Fibroblast of skin of right quadriceps (primary cell): ENCODE results near the gene ZFP36L2.
A peak's percentile ranks its signal among the peaks of the same experiment; 100 is the strongest.
"Not testable (repeated sequence)": the region's sequence is repeated elsewhere in the genome, so short reads cannot be mapped to it uniquely, and the experiment has no call there.

Experiments
- DNase-seq: peaks from one replicate; pipeline ENCODE4 v3.0.0-alpha.2; 2013

Gene ZFP36L2

DNA sequence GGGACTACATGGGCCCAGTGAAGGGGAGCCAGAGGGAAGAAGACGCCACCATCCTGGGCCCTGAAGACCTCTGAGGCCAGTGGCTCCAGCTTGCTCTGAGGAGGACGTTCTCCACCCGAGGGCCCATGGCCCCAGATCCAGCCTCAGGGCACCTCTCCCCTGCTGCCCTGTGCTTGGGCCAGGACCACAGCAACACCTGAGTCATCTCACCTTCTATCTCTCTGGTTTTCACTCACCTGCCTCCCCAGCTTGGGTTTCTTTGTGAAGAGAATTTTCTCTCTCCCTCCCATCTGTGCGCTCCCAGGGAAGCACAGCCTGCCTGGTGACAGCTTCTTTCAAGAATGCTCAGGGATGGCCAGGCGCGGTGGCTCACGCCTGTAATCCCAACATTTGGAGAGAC is 19.8 kb downstream of the ZFP36L2 start:
- no peak for DNase-seq

DNA sequence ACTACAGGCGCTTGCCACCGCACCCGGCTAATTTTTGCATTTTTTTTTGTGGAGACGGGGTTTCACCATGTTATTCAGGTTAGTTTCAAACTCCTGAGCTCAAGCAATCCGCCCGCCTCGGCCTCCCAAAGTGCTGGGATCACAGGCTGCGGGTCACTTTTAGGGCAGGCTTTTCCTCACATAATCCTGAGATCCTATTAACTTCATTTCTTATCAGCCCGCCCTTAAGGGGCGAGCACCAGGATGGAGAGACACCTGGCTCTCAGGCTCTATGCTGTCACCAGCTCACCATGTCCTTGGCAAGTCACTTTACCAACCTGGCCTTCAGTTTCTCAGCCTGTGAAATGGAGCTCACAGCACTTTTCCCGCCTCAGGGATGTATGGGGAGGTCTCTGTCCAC is 23.0 kb downstream of the ZFP36L2 start:
- DNase-seq = no peak

DNA sequence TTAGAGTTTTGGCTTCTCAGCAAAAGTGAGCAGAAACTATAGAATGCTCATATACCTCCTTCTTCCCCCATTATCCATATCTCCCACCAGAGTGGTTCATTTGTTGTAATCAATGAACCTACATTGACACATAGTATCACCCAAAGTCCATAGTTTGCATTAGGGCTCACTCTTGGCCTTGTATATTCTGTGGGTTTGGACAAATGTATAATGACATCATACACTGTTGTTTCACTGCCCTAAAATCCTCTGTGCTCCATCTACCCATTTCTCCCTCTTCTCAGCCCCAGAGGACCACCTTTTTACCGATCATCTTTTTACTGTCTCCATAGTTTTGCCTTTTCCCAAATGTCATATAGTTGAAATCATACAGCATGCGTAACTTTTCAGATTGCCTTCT is 24.1 kb downstream of the ZFP36L2 start:
- no peak for DNase-seq

DNA sequence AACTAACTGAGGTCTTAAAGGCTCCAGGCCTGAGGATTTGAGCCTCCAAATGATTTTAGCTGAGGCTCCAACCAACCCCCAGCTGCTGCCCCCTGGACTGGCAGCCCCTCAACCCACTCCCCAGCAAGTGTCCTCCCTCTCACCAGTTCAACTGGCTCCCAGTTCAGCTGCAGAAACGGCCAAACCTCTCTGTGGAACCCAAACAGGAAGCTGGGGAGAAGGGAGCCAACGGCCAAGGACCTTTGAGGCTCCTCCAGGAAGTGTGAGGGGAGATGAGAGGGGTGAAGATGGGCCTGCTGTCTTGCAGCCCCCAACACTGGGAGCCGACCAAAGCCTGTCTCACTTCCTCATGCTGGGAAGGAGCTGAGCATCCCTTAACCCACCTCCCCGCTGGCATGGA is 24.9 kb downstream of the ZFP36L2 start:
- no peak for DNase-seq

GRCh38 chr2:43201016-43201415 is 25.4 kb downstream of the ZFP36L2 start:
- DNase-seq = no peak

- DNase-seq = no peak
Measured at GRCh38 chr2:43199492-43200488, 26.6 kb downstream of the ZFP36L2 start.

- no peak for DNase-seq
Measured at GRCh38 chr2:43198263-43198662, 28.1 kb downstream of the ZFP36L2 start.

- DNase-seq = no peak
Measured at GRCh38 chr2:43197588-43197896, 28.9 kb downstream of the ZFP36L2 start.

- peak; percentile 42 for DNase-seq
Measured at GRCh38 chr2:43196768-43197587, 29.4 kb downstream of the ZFP36L2 start.

DNA sequence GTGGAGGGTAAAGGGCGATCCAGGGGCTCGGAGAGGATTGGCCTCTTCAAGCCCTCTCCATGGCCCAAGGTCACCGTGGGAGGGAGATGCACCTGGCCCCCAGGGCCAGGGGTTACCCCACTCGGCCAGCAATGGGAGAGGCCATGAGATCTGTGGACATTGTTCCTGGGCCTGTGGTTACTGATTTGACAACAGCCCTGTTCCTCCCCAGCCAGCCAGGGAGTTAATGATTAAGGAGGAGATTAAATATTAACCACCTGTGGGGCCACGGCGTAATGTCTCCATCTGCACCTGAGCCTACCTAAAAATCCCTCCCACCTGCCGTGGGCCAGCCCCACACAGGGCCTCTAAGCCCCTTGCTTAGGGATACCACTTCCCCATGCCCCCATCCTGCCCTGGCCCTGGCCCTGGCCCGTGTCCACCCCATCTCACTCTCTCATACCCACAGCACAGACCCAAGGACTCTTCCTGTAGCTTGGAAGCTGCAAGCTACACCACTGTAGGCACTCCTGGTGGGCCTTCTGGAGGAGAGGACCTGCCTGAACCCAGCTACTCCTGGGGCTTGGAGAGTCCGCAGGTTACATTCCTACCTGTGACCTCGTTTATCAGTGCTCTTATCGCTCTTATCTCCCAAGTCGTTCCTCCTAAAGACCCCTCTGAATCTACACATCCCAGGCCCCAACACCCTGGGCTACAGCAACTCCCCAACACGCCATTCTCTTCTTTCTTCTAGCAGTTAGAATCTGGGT is 32.1 kb downstream of the ZFP36L2 start:
- no peak for DNase-seq

DNA sequence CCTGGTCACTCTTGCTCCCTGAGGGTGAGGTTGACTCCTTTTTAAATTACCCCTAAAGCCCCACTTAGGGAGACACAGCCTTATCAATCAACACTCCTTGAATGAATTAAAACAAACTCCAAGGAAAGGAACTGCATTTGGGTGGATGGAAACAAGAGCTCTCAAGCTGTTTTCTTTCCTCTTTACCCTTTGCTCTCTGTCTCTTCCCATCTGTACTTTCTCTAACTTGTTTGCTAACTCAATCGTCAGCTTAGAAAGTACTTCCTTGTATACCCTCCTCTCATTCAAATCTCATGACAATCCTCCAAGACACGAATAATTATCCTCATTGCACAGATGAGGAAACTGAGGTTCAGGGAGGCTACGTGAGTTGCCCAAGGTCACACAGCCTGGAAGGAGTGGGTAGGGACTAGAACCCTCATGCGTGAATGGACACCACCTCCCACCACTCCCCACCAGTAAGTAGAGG is 32.7 kb downstream of the ZFP36L2 start:
- DNase-seq = no peak

DNA sequence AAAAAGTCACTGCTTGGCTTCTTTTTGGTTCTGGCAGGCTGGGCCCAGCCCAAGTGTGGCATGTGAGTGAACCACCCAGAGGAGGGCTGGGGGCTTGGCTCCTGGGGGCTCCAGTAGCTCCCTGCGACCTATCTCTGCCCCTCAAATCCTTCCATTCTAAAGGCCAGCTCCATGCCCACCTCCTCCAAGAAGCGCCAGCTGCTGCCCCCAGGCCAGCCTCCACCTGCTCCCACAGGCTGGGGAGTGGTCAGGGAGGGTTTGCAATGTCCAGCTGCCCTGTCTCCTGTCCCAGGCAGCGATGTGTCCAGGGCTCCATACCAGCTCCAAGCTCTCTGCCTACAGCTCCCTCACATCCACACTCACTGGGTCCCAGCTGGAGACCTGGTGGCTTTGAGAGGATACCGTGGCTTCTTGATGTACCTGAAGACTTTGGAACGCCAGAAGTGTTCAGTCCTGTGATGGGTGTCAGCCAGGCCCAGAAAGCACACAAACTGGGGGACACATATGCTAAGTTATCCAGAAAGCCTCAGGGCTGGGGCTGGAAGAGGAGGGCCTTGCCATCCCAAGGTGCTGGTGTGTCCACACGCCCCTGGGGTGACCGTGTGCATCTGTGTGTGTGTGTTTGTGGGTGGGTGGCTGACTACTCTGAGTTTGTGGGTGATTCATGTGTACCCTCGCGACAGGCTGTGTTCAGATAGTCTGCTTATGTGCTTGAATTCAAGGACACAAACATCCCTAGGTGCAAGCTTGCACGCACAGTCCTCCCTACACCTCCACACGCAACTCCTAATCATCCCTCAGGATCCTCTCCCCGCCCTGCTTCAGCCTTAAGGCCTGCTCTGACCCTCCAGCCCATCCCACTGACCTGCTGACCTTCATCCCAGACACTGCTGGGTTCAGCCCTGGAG is 33.4 kb downstream of the ZFP36L2 start:
- no peak for DNase-seq

DNA sequence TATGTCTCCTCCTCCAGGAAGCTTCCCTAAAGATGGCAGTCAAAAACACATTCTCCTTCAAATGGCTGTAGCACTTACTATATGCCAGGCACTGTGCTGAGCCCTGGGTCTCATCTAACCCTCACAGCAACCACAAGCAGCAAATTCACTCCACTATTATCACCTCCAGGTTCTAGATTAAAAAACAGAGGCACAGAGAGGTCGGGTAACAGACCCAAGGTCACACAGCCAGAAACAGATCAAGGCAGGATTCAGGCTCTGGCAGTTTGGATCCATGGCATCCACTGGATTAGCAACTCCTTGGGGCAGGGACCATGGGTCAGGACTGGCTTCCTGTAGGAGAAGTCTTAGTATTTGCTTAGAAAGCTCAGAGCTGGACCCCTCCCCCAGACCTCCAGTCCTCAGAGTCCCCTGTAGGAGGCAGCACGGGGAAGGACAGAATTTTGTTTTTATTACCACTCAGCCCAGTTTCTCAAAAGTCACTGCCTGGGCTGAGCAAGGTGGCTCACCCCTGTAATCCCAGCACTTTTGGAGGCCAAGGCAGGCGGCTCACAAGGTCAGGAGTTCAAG is 34.4 kb downstream of the ZFP36L2 start:
- DNase-seq = no peak

- no peak for DNase-seq
Measured at GRCh38 chr2:43190311-43191052, 35.9 kb downstream of the ZFP36L2 start.

- not testable (repeated sequence) for DNase-seq
Measured at GRCh38 chr2:43189861-43190260, 36.5 kb downstream of the ZFP36L2 start.

- no peak for DNase-seq
Measured at GRCh38 chr2:43188561-43189386, 37.6 kb downstream of the ZFP36L2 start.

GRCh38 chr2:43186679-43187374 is 39.6 kb downstream of the ZFP36L2 start:
- no peak for DNase-seq

DNA sequence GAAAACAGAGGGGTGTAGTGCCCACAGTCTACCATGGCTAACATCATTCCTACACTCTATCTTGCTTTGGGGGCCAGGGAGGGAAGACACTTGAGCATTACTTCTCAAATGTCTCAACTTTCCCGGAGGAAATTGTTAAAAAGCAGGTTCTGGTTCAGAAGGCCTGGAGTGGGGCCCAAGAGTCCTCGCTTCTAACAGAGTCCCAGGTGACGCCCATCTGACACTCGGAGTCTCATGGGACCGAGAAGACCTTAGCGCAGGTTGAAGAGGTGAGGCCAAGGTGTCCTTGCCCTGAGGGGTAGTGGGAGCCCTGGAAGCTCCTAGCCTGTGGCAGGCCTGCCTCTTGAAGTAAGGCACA is 40.1 kb downstream of the ZFP36L2 start:
- DNase-seq = no peak

- DNase-seq = no peak
Measured at GRCh38 chr2:43185146-43185545, 41.3 kb downstream of the ZFP36L2 start.
